Neutrophil (primary cell): ENCODE measurements around the gene RHOT1.

ENCODE experiments used
- H3K27ac ChIP-seq: fragments of 200-600 bp; sonication (generic); 2 replicates; pipeline ENCODE4 v1.5.1; 2016; ENCODE audit warnings: mild to moderate bottlenecking, moderate library complexity
- H3K27me3 ChIP-seq: fragments of 200-600 bp; sonication (generic); 2 replicates; pipeline ENCODE4 v1.6.0; 2016; ENCODE audit warnings: mild to moderate bottlenecking
- H3K36me3 ChIP-seq: fragments of 200-600 bp; sonication (generic); 2 replicates; pipeline ENCODE4 v1.5.1; 2017
- H3K4me1 ChIP-seq, 2 experiments: fragments of 200-600 bp in 1 of 2; sonication (generic) in 1 of 2; 1 replicate in 1 of 2; 2 replicates in 1 of 2; pipeline versions ENCODE4 v1.5.1 to v1.6.1; 2013 to 2016; ENCODE audit warnings: low read depth in 1 of 2, low read length in 1 of 2, mild to moderate bottlenecking in 1 of 2, moderate library complexity in 1 of 2; ENCODE audit not compliant: control insufficient read depth in 1 of 2, insufficient read depth in 1 of 2
- H3K4me3 ChIP-seq, 2 experiments: fragments of 200-600 bp in 1 of 2; sonication (generic) in 1 of 2; 1 replicate in 1 of 2; 2 replicates in 1 of 2; pipeline ENCODE4 v1.5.1; 2013 to 2016; ENCODE audit warnings: low read depth in 1 of 2, low read length in 1 of 2, mild to moderate bottlenecking in 1 of 2, moderate library complexity in 1 of 2
- H3K9me3 ChIP-seq: fragments of 200-600 bp; sonication (generic); 2 replicates; pipeline ENCODE4 v1.5.1; 2016
- TF ChIP-seq, protein P1 (sequence below): fragments of 200-600 bp; sonication (generic); IDR thresholded peaks from 2 replicates; pipeline ENCODE4 v1.5.1; 2016; ENCODE audit warnings: antibody characterized with exemption

Gene RHOT1

DNA sequence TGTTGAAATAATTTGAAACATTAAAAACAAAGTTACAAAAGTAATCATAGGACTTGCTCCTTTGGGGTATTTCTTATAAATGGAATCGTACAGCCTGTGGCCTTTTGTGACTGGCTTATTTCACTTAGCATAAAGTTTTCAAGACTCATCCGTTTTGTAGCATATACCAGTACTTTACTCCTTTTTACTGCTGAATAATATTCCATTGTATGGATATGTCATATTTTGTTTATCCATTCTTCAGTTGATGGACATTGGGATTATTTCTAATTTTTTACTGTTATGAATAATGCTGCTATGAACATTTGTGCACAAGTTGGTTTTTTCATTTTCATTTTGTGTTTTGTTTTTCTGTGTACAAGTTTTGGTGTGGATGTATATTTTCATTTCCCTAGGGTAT, 93.3 kb downstream of the RHOT1 start:
- Histone ChIP-seq H3K27me3 (no peaks in the 10 kb centered on the region), H3K36me3 (no peaks in the 10 kb centered on the region), H3K4me1 (no peaks in the 10 kb centered on the region), H3K4me3 (no peak overlapping the region), H3K27ac (no peak overlapping the region), H3K9me3 (no peaks in the 10 kb centered on the region)
- TF ChIP-seq, protein P1, sequence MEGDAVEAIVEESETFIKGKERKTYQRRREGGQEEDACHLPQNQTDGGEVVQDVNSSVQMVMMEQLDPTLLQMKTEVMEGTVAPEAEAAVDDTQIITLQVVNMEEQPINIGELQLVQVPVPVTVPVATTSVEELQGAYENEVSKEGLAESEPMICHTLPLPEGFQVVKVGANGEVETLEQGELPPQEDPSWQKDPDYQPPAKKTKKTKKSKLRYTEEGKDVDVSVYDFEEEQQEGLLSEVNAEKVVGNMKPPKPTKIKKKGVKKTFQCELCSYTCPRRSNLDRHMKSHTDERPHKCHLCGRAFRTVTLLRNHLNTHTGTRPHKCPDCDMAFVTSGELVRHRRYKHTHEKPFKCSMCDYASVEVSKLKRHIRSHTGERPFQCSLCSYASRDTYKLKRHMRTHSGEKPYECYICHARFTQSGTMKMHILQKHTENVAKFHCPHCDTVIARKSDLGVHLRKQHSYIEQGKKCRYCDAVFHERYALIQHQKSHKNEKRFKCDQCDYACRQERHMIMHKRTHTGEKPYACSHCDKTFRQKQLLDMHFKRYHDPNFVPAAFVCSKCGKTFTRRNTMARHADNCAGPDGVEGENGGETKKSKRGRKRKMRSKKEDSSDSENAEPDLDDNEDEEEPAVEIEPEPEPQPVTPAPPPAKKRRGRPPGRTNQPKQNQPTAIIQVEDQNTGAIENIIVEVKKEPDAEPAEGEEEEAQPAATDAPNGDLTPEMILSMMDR = no peak

DNA sequence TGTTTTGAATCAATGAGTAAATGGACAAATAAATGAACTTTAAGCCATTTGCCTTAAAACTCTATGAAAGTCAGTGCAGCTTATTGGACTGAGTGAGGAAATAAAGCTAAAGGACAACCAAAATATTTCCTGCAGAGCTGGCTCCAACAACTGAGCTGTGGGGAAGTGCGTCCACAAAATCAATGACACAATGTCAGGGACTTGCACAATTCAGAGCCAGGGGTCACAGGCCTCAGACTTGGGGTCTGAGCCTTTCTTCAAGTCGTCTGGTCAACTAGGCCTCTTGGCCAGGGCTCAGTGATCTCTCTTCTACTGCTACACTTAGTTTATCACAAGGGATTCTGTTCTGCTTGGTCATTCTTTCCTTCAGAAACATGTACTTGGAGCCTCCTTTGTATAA, 97.2 kb downstream of the RHOT1 start:
- Histone ChIP-seq H3K4me3 (no peak overlapping the region), H3K9me3 (no peaks in the 10 kb centered on the region), H3K4me1 (no peaks in the 10 kb centered on the region), H3K27me3 (no peaks in the 10 kb centered on the region), H3K27ac (no peak overlapping the region), H3K36me3 (no peaks in the 10 kb centered on the region)
- TF ChIP-seq, protein P1 = no peak

DNA sequence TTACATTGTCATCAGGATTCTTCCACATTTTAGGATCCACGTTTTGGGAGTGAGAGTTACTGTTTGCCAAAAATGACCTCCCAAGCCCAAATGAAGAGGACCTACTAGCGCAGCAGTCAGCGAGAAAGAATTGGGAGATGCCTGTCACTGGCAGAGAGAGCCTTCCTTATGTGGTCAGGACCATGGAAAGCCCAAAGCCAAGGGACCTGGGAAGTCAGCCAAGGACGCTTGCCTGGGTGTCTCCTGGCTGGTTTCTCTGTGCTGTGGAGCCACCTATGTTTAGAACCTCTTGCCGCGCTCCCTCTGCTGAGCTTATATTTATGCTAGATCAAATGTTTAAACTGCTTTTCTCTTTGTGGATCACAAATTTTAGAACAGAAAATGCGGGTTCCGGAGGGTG, 98.4 kb downstream of the RHOT1 start:
- no peaks in the 10 kb centered on the region for H3K27me3 ChIP-seq
- TF ChIP-seq, protein P1 = no peak

DNA sequence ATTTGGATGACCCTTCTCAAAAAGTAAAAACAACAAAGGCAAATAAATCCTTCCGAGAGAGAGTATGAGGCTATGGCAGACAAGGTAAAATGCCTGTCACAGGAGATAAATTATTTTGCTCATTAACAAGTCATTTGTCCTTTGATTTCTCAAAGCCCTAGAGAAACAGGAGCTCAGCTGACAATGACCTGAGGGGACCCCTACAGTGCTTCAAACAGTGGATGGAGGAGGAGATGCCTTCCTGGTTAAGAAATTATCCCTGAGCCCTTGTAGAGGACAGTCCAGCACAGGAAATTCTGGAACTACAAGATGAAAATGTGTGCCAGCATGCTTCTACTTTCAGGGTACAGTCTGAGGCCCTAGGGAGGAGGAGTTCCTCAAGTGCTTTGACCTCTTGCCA, 99.3 kb downstream of the RHOT1 start:
- H3K4me3 ChIP-seq = no peak overlapping the region
- H3K27ac ChIP-seq = no peak overlapping the region
- peaks cover 0 to 5% of the 10 kb centered on the region in 2 experiments for H3K4me1 ChIP-seq
- TF ChIP-seq, protein P1 = no peak
- no peaks in the 10 kb centered on the region for H3K36me3 ChIP-seq
- no peaks in the 10 kb centered on the region for H3K9me3 ChIP-seq
- H3K27me3 ChIP-seq = no peaks in the 10 kb centered on the region

More for the DNA sequence above, 98.4 kb downstream of the RHOT1 start:
- Histone ChIP-seq H3K9me3 (no peaks in the 10 kb centered on the region), H3K36me3 (no peaks in the 10 kb centered on the region), H3K4me3 (no peak overlapping the region), H3K4me1 (peaks cover 0 to 5% of the 10 kb centered on the region in 2 experiments), H3K27ac (no peak overlapping the region)

DNA sequence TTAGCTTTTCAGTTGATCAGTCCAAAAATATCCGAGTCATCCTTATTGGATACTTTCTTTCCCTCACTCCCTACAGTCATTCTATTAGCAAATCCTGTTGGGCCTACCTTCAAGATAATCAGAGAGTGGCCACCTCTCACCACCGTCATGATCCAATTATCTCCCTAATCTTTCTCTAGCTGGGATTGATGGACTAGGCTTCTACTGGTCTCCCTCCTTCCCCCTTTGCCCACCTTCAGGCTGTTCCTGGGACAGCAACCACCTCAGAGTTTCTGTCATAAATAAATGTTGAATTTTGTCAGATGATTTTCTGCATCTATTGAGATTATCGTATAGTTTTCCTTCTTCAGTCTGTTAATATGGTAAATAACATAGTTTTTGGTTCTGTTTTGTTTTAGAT, 107.2 kb downstream of the RHOT1 start:
- Histone ChIP-seq H3K4me3 (no peak overlapping the region), H3K27me3 (peaks cover 3% of the 10 kb centered on the region), H3K27ac (no peak overlapping the region), H3K9me3 (no peaks in the 10 kb centered on the region), H3K36me3 (no peaks in the 10 kb centered on the region), H3K4me1 (peaks cover 0 to 5% of the 10 kb centered on the region in 2 experiments)
- TF ChIP-seq, protein P1 = no peak

DNA sequence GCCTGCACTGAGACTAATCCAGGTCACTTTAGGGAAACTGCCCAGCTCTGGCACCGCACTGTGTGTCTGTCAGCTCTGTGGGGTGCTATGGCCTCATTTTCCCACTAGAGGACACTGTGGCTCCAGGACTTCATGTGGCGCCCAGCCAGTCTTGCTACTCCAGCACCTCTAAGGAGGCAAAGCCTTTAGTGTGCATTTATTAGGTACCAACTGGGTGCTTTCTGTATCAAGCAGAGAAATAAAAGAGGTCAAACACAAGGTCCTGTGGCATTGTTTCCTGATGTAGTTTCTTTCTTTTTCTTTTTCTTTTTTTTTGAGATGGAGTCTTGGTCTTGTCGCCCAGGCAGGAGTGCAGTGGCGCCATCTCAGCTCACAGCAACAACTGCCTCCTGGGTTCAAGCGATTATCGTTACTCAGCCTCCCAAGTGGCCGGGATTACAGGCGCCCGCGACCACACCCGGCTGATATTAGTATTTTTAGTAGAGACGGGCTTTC, 110.9 kb downstream of the RHOT1 start:
- H3K27ac ChIP-seq = no peak overlapping the region
- no peaks in the 10 kb centered on the region for H3K4me1 ChIP-seq

More for the DNA sequence above, 110.9 kb downstream of the RHOT1 start:
- Histone ChIP-seq H3K4me3 (no peak overlapping the region), H3K9me3 (no peaks in the 10 kb centered on the region), H3K36me3 (no peaks in the 10 kb centered on the region), H3K27me3 (peaks cover 29% of the 10 kb centered on the region)
- TF ChIP-seq, protein P1 = peak; percentile 21
